Measurements from ENCODE around the gene NBPF26. TPM values are rescaled to one million over a fixed set of nuclear protein-coding genes. Genes with fewer than 3 reads are reported as not detected.
"Not testable (repeated sequence)": the region's sequence is repeated elsewhere in the genome, so short reads cannot be mapped to it uniquely, and the experiment has no call there.

The NBPF26 gene
- polyA plus RNA-seq, 4 donors: 3.9 to 14.1 (median 9.4) TPM

GRCh38 chr1:120850537-120851421 lies 127.0 kb downstream of the NBPF26 start:
- peak; percentile 60 to 83 (median 66) for DNase-seq (ENCODE audit: low read depth in 4 of 4, low spot score in 3 of 4)

DNA sequence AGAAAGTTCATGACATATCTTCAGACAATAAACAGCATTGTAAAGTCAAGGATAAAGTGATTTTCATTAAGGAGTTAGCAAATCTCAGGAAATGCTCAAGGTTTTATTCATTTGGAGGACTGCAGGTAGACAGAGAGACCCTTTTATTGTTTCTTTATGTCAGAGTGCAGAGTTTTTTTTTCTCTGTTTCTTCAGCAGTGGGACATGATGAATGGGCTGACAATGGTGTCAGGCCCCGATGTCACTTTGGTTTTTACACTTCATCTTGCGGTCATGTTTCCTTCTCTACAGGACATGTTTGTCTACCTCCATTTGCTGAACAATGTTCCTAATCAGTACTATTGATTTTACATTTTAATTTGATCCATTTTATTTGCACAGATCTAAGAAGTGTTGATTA lies 134.4 kb downstream of the NBPF26 start:
- DNase-seq (ENCODE audit: low read depth in 4 of 4, low spot score in 3 of 4): not testable (repeated sequence)

GRCh38 chr1:120859615-120860234 lies 136.0 kb downstream of the NBPF26 start:
- DNase-seq (ENCODE audit: low read depth in 4 of 4, low spot score in 3 of 4): not testable (repeated sequence)

DNA sequence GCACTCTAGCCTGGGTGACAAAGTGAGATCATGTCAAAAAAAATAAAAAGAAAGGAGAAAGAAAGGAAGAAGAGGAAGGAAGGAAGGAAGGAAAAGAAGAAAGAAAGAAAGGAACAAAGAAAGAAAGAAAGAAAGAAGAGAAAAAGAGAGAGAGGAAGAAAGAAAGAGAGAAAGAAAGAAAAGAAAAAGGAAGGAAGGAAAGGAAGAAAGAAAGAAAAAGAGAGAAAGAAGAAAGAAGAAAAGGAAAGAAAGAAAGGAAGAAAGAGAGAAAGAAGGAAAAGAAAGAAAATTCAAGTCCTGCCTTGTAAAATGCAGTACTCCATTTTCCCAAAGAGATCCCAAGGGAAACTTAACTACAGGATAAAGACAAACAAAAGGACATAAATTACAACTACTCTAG lies 154.5 kb downstream of the NBPF26 start:
- not testable (repeated sequence) for DNase-seq (ENCODE audit: low read depth in 4 of 4, low spot score in 3 of 4)

GRCh38 chr1:120880056-120880455 lies 156.3 kb downstream of the NBPF26 start:
- not testable (repeated sequence) for DNase-seq (ENCODE audit: low read depth in 4 of 4, low spot score in 3 of 4)

DNA sequence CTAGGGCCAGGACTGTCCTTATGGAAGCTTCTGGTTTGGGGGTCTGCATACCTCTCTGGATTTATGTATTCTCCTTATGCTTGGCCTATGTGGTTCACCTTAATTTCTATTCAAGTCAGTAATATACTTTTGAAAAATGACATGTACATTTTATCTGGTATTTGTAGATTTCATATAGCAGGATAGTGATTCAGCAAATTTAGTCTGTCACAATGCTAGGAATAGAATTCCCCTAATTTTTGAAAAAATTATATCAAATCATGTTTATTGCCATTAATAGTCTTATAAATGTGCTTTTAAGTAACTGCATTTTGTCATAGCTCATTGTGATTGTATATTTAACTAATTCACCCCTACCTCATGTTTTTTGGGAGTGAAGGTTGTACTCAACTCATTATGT lies 158.2 kb downstream of the NBPF26 start:
- DNase-seq (ENCODE audit: low read depth in 4 of 4, low spot score in 3 of 4): not testable (repeated sequence)

Other genes starting within 250 kb of the NBPF26 start
- under 1 TPM in 1 of 4 donors, not detected in 3; 0.39 TPM for gene PPIAL4A, start 165.8 kb downstream of the NBPF26 start, polyA plus RNA-seq (ENCODE audit: insufficient read length in 4 of 4)